Measurements from ENCODE around the gene FTCD. TPM values are rescaled to one million over a fixed set of nuclear protein-coding genes. Genes with fewer than 3 reads are reported as not detected.
"Not testable (repeated sequence)": the region's sequence is repeated elsewhere in the genome, so short reads cannot be mapped to it uniquely, and the experiment has no call there.

Gene FTCD
- total RNA-seq, 2 experiments from 2014 or later, result 0.16 to 0.23 TPM

DNA sequence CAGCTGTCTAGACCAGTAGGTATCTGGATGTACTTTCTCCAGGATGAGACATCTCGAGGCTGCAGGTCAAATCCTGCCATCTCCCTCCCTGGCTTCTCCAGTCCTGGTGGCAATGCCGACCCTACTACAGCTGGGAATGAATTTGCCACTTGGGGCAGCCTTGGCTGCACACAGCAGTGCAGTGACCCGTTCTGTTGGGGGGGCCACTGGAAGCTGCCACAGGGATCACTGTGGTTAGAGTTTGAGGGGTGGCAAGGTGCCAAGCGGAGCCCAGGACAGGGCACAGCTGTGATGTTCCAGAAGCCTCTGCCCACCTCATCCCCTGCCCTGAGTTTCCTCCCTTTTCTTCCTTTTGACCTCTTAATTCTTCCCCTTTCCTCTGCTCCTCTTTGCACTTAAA, 40.4 kb downstream of the FTCD start:
- DNase-seq (no peak), ATAC-seq (no peak)
- H3K4me1 Mint-ChIP-seq, result no peaks in the 10 kb centered on the region
- ChIA-PET CTCF (interaction anchor here (0.5 kb wide), 1 partner anchor 46 kb away, joined by 4 read pairs; no protein-coding TSS in a partner anchor), POLR2A (interaction anchor here (0.7 kb wide), 1 partner anchor 150 kb away, joined by 3 read pairs; no protein-coding TSS in a partner anchor)
- no peaks in the 10 kb centered on the region for H3K27me3 Mint-ChIP-seq
- no peak overlapping the region for H3K27ac Mint-ChIP-seq
- peaks cover 1% of the 10 kb centered on the region for H3K36me3 Mint-ChIP-seq (ENCODE audit: low read depth)
- H3K4me3 Mint-ChIP-seq, result no peak overlapping the region
- no peaks in the 10 kb centered on the region for H3K9me3 Mint-ChIP-seq (ENCODE audit: low read depth)
- intact Hi-C loops (cut with DNase I, micrococcal nuclease), result no loop called here

DNA sequence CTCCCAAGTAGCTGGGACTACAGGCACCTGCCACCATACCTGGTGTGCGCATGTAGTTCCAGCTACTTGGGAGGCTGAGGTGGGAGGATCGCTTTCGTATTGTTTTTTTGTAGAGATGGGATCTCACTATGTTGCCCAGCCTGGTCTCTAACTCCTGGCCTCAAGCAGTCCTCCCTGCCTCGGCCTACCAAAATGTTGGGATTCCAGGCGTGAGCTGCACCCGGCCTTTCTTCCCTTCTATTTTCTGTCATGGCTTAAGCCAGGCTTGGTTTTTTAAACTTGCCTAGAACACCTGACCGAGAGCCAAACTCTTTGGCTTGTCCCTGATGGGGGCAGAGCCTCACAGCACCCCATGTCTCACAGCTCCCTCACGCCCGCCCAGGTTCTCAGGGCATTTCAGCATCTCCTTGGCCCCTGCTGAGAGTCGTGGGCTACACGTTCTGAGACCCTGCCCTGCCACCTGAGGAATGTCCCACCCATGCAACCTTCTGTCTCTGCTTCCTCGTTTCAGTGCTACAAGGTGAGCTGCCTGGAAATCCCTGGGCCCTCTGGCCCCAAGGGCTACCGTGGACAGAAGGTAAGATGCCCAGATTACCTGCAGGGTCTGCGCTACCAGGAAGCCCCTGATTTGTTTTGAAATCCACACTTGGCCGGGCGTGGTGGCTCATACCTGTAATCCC, 41.7 kb downstream of the FTCD start:
- H3K4me1 Mint-ChIP-seq, result no peaks in the 10 kb centered on the region

DNA sequence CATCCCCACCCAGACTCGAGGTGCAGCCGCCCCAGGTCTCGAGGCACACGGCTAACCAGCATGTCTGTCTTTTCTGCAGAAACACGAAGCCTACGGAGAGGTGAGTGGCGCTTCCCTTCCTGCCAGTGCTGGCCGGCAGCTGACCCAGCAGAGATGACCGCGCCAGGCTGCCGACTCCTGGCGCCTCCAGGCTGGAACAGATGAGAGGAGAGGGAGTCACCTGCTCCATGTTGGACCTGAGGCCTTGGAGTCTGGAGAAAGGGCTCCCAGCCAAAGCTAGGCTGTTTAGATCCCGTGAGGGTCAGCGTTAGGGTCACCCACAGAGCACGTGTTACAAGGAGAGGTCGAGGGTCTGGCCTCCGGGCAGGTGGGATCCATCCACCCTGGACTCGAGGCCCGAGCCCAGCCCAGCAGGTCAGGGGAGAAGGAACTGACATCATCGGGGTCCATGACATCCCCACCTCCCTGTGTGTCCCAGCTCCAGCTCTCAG, 42.6 kb downstream of the FTCD start:
- ChIA-PET CTCF (no interaction called here), POLR2A (interaction anchor here (0.6 kb wide), 1 partner anchor 287 kb away, joined by 3 read pairs; no protein-coding TSS in a partner anchor)
- H3K4me1 Mint-ChIP-seq, result no peaks in the 10 kb centered on the region
- H3K27ac Mint-ChIP-seq, result no peak overlapping the region
- no peaks in the 10 kb centered on the region for H3K27me3 Mint-ChIP-seq
- H3K36me3 Mint-ChIP-seq (ENCODE audit: low read depth), result peaks cover 1% of the 10 kb centered on the region
- intact Hi-C loops (cut with DNase I, micrococcal nuclease), result no loop called here
- H3K4me3 Mint-ChIP-seq, result no peak overlapping the region
- DNase-seq (no peak), ATAC-seq (no peak)
- H3K9me3 Mint-ChIP-seq (ENCODE audit: low read depth), result peaks cover 3% of the 10 kb centered on the region

More for the DNA sequence above, 41.7 kb downstream of the FTCD start:
- H3K4me3 Mint-ChIP-seq, result no peak overlapping the region
- no peaks in the 10 kb centered on the region for H3K27me3 Mint-ChIP-seq
- ATAC-seq (no peak), DNase-seq (peak; percentile 1)
- ChIA-PET CTCF (no interaction called here), POLR2A (no interaction called here)
- intact Hi-C loops (cut with DNase I, micrococcal nuclease), result no loop called here
- peaks cover 1% of the 10 kb centered on the region for H3K36me3 Mint-ChIP-seq (ENCODE audit: low read depth)
- no peak overlapping the region for H3K27ac Mint-ChIP-seq
- no peaks in the 10 kb centered on the region for H3K9me3 Mint-ChIP-seq (ENCODE audit: low read depth)

DNA sequence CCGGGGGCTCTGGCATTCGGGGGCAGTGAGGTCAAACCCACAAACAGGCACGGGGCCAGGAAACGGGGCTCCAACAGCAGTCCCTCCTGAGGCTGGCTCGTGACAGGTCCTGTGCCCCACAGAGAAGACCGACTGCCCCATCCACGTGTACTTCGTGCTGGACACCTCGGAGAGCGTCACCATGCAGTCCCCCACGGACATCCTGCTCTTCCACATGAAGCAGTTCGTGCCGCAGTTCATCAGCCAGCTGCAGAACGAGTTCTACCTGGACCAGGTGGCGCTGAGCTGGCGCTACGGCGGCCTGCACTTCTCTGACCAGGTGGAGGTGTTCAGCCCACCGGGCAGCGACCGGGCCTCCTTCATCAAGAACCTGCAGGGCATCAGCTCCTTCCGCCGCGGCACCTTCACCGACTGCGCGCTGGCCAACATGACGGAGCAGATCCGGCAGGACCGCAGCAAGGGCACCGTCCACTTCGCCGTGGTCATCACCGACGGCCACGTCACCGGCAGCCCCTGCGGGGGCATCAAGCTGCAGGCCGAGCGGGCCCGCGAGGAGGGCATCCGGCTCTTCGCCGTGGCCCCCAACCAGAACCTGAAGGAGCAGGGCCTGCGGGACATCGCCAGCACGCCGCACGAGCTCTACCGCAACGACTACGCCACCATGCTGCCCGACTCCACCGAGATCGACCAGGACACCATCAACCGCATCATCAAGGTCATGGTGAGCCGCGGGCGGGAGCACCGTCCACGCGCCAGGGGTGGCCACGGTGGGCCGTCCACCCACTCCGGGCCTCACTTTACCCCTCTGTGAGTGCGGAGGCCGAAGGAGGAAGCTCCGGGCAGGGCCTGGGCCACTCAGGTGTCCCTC, 43.3 kb downstream of the FTCD start:
- Mint-ChIP-seq H3K36me3 (ENCODE audit: low read depth) (peaks cover 1% of the 10 kb centered on the region), H3K27me3 (no peaks in the 10 kb centered on the region), H3K4me1 (no peaks in the 10 kb centered on the region), H3K27ac (no peak overlapping the region), H3K9me3 (ENCODE audit: low read depth) (peaks cover 10% of the 10 kb centered on the region), H3K4me3 (no peak overlapping the region)
- intact Hi-C loops (cut with DNase I, micrococcal nuclease), result no loop called here
- DNase-seq (peak; percentile 3), ATAC-seq (no peak)
- ChIA-PET POLR2A (interaction anchor here (0.6 kb wide), 1 partner anchor 286 kb away, joined by 3 read pairs; no protein-coding TSS in a partner anchor), CTCF (no interaction called here)

DNA sequence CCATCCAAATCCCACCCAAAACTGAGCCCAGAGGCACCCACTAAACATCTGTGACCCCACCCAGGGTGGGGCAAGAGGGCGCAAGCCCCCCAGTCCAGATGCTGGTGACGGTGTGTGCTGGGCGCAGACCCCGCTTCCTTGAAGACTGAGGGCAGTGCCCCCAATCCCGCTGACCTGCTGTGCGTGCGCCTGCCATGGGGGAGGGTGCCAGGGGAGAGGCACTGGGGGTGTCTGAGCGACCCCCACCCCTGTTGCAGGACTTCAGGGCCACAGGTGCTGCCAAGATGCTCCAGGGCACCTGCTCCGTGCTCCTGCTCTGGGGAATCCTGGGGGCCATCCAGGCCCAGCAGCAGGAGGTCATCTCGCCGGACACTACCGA, 44.2 kb downstream of the FTCD start:
- no peak overlapping the region for H3K4me3 Mint-ChIP-seq
- H3K27ac Mint-ChIP-seq, result no peak overlapping the region
- H3K4me1 Mint-ChIP-seq, result no peaks in the 10 kb centered on the region
- peak; percentile 1 for DNase-seq
- ATAC-seq, result no peak
- H3K36me3 Mint-ChIP-seq (ENCODE audit: low read depth), result no peaks in the 10 kb centered on the region
- POLR2A ChIA-PET, result no interaction called here
- peaks cover 10% of the 10 kb centered on the region for H3K9me3 Mint-ChIP-seq (ENCODE audit: low read depth)
- intact Hi-C loops (cut with DNase I, micrococcal nuclease), result no loop called here
- H3K27me3 Mint-ChIP-seq, result no peaks in the 10 kb centered on the region
- CTCF ChIA-PET, result no interaction called here

DNA sequence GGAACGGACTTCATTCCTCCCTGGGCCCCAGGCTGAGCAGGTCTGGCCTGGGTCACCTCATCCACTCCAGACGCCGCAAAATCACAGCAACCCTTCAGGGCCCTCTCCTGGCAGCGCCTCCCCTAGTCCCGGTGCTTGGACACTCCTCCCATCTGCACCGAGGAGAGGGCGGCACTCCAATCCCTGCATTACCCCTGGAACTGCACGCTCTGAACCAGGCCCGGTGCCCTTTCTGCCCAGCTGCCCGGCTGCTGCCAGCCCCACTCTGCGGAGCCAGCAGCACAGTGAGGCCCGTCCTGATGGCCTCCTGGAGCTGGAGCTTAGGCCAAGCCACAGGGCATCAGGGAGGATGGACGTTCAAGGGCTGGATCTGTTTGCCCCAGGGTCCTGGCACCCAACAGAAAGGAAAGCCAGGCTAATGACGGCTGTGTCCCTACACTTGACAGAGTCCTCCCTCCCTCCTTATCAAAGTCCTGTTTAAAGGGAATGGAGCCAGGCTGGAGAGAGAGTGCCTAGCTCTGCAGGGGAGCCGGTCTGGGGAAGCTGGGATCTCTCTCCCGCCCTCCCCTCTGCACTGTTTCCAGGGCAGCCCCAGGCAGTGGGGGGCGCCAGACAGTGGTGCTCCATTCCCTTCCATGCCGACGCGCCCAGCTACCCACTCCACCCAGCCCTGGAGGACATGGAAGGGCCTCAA, 44.7 kb downstream of the FTCD start:
- Mint-ChIP-seq H3K4me1 (no peaks in the 10 kb centered on the region), H3K9me3 (ENCODE audit: low read depth) (peaks cover 11% of the 10 kb centered on the region), H3K27me3 (no peaks in the 10 kb centered on the region), H3K27ac (no peak overlapping the region), H3K36me3 (ENCODE audit: low read depth) (no peaks in the 10 kb centered on the region), H3K4me3 (no peak overlapping the region)
- intact Hi-C loops (cut with DNase I, micrococcal nuclease), result no loop called here
- ChIA-PET POLR2A (no interaction called here), CTCF (interaction anchor here (0.6 kb wide), 1 partner anchor 289 kb away, joined by 4 read pairs; no protein-coding TSS in a partner anchor)
- no peak for ATAC-seq
- DNase-seq, result peak; percentile 1

DNA sequence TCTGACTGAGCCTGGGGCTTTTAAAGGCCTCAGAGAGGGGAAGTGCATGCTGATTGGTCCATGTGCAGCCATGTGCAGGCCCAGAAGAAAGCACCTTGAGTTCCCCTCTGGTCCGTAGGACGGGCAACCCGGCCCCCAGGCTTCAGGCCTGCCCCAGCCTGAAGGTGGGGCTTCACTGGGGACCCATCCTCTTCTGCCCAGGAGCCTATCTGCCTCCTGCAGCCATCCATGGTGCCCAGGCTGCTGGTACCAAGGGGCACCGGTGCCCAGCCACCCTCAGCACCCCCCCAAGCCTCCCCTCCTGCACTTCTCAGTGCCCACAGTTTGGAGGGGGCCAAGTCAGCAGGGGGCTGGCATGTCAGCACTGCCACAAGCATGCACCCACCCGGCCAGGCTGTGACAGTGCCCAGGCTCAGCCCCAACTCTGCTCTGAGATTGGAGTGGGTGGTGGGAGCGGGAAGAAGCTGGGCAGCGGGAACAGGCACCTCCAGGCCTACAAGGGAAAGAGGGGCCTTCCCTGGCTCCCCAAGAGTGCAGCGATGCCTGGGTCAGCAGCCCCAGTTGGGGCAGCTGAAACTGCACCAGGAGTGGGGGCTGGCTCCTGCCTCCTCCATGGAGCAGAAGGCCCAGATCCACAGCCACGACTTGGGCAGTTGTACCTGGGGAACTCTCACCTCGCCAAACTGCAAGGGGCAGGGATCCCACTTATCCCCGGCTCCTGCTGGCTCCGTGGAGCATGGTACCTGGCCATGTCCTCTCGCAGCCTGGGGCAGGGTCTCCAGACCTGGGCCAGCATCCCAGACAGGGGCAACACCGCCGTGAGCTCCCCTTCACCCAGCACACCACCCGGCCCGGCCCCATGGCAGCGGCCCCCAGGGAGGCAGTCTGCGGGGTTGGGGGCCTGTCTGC, 45.8 kb downstream of the FTCD start:
- H3K4me3 Mint-ChIP-seq, result no peak overlapping the region
- no peak overlapping the region for H3K27ac Mint-ChIP-seq
- H3K4me1 Mint-ChIP-seq, result no peaks in the 10 kb centered on the region
- peaks cover 13% of the 10 kb centered on the region for H3K9me3 Mint-ChIP-seq (ENCODE audit: low read depth)
- H3K36me3 Mint-ChIP-seq (ENCODE audit: low read depth), result no peaks in the 10 kb centered on the region
- ATAC-seq (no peak), DNase-seq (no peak)
- ChIA-PET POLR2A (no interaction called here), CTCF (interaction anchor here (0.6 kb wide), 1 partner anchor 290 kb away, joined by 4 read pairs; no protein-coding TSS in a partner anchor)
- no peaks in the 10 kb centered on the region for H3K27me3 Mint-ChIP-seq
- intact Hi-C loops (cut with DNase I, micrococcal nuclease), result no loop called here

DNA sequence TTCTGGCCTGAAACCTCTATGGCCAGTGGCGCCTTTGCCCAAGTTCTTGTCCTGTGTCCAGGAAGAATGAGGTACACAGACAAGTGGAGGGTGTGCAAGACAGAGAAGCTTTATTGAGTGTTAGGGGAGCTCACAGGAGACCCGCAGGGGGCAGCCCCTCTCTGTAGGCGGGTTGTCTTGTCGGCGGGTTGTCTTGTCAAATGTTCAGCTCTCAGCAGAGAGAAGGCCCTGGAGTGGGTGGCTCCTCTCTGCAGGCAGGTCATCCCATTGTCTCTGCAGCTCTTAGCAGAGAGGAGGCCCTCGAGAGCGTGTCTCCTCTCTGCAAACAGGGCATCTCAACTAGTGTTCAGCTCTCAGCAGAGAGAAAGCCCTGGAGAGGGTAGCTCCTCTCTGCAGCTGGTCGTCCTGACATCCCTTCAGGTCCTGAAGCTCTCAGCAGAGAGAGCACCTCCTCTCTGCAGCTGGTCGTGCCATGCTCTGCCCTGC, 46.5 kb downstream of the FTCD start:
- no peaks in the 10 kb centered on the region for H3K4me1 Mint-ChIP-seq
- intact Hi-C loops (cut with DNase I, micrococcal nuclease), result no loop called here
- H3K9me3 Mint-ChIP-seq (ENCODE audit: low read depth), result peaks cover 19% of the 10 kb centered on the region
- H3K27me3 Mint-ChIP-seq, result peaks cover 2% of the 10 kb centered on the region
- no peaks in the 10 kb centered on the region for H3K36me3 Mint-ChIP-seq (ENCODE audit: low read depth)
- ChIA-PET CTCF (interaction anchor here (0.6 kb wide), 1 partner anchor 321 kb away, joined by 4 read pairs; no protein-coding TSS in a partner anchor), POLR2A (no interaction called here)
- H3K4me3 Mint-ChIP-seq, result no peak overlapping the region
- DNase-seq (no peak), ATAC-seq (no peak)
- H3K27ac Mint-ChIP-seq, result no peak overlapping the region

DNA sequence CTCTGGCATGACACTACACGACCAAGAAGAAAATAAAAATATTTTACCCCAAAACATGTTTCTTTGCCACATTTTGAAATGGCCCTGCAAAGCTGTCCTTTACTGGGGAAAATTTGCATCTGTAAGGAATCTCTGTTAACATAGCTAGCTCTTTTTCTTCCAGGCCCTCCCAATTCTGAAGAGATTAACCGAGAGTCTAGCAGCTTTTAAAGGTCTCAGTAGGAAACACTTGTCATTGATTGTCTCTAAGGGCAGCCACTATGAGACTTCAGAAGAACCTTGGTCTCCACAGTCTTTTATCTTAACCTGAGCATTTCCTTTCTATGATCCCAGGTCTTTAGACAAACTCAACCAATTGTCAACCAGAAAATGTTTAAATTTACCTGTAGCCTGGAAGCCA, 48.0 kb downstream of the FTCD start:
- DNase-seq; H3K36me3 Mint-ChIP-seq (ENCODE audit: low read depth); H3K4me3 Mint-ChIP-seq; ATAC-seq; POLR2A ChIA-PET; H3K27ac Mint-ChIP-seq; CTCF ChIA-PET; H3K4me1 Mint-ChIP-seq; H3K27me3 Mint-ChIP-seq; intact Hi-C loops (cut with DNase I, micrococcal nuclease): not testable (repeated sequence)
- H3K9me3 Mint-ChIP-seq (ENCODE audit: low read depth), result peaks cover 22% of the 10 kb centered on the region

DNA sequence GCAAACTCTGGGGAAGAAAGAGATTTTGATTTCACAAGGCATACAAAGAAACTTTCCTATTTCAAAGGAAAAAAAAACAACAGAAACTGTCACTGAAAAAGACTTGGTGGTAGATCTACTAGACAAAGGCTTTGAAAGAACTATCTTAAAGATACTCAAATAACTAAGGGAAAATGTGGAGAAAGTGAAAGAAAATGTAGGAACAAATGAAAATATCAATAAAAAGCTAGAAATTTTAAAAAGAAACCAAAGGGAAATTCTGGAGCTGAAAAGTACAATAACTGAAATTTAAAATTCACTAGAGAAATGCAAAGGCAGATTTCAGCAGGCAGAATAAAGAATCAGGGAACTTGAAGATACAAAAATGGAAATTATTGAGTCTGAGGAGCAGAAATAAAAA, 51.3 kb downstream of the FTCD start:
- H3K9me3 Mint-ChIP-seq (ENCODE audit: low read depth), result peaks cover 24% of the 10 kb centered on the region
- ChIA-PET CTCF (interaction anchor here (1.5 kb wide), 1 partner anchor 39 kb away, joined by 3 read pairs; no protein-coding TSS in a partner anchor), POLR2A (no interaction called here)
- H3K27me3 Mint-ChIP-seq, result peaks cover 24% of the 10 kb centered on the region
- no peak overlapping the region for H3K4me3 Mint-ChIP-seq
- peaks cover 4% of the 10 kb centered on the region for H3K36me3 Mint-ChIP-seq (ENCODE audit: low read depth)
- no peak for ATAC-seq
- no peak for DNase-seq
- H3K27ac Mint-ChIP-seq, result no peak overlapping the region
- intact Hi-C loops (cut with DNase I, micrococcal nuclease), result no loop called here
- H3K4me1 Mint-ChIP-seq, result no peaks in the 10 kb centered on the region

Measured in activated CD4-positive, alpha-beta T cell treated with anti-CD3 and anti-CD28 coated beads for 36 hours (primary cell).